Stomach (tissue), 9 donors: ENCODE data around the gene NFS1. TPM values are rescaled to one million over a fixed set of nuclear protein-coding genes. Genes with fewer than 3 reads are reported as not detected.

Source experiments
- DNase-seq, 2 donors: peaks; one replicate each; pipeline versions ENCODE4 v3.0.0 to v3.0.0-alpha.2; 2013 to 2019
- H3K27ac ChIP-seq, 5 donors: fragments of 200-600 bp in 4 of 5; sonication (generic) in 4 of 5; one replicate each; pipeline ENCODE4 v1.5.1; 2013 to 2019; ENCODE audit warnings: mild to moderate bottlenecking in 1 of 5, moderate library complexity in 1 of 5
- H3K27me3 ChIP-seq, 3 donors: fragments of 200-600 bp; sonication (generic); one replicate each; pipeline ENCODE4 v1.5.1; 2017 to 2019; ENCODE audit warnings: mixed run types in 1 of 3
- H3K36me3 ChIP-seq, 4 donors: fragments of 200-600 bp; sonication (generic); 1 replicate in 3 of 4; 2 replicates in 1 of 4; pipeline ENCODE4 v1.5.1; 2016 to 2019
- H3K4me1 ChIP-seq, 4 donors: fragments of 200-600 bp; sonication (generic); one replicate each; pipeline ENCODE4 v1.5.1; 2016 to 2019
- H3K4me3 ChIP-seq, 4 donors: fragments of 200-600 bp; sonication (generic) in 3 of 4; one replicate each; pipeline ENCODE4 v1.5.1; 2016 to 2019; ENCODE audit warnings: mild to moderate bottlenecking in 1 of 4
- H3K9me3 ChIP-seq, 4 donors: fragments of 200-600 bp; sonication (generic); one replicate each; pipeline ENCODE4 v1.5.1; 2016 to 2019
- EP300 ChIP-seq: sonication (generic); formaldehyde crosslinking; IDR thresholded peaks from one replicate; pipeline ENCODE4 v1.6.1; 2017; ENCODE audit warnings: antibody characterized with exemption
- POLR2A ChIP-seq, 4 donors: fragments of 450-650 bp; IDR thresholded peaks; one replicate each; pipeline ENCODE4 v1.6.1; 2016; ENCODE audit warnings: antibody characterized with exemption in 4 of 4, control low read depth in 2 of 4, mild to moderate bottlenecking in 1 of 4, moderate library complexity in 1 of 4
- POLR2AphosphoS5 ChIP-seq, 3 donors: sonication (generic); formaldehyde crosslinking; IDR thresholded peaks; one replicate each; pipeline ENCODE4 v1.6.1; 2016; ENCODE audit warnings: antibody characterized with exemption in 3 of 3
- WGBS, 5 donors: extraction: QIAGEN DNeasy Blood & Tissue Kit in 3 of 5; methylation state at CpG; one replicate each; pipeline versions ENCODE4 v1.1.5 to v1.1.7; 2013 to 2018; 5-methylcytosine and 5-hydroxymethylcytosine counted together
- intact Hi-C: fragments of 100-400 bp; cut with DNase I; formaldehyde crosslinking; loops from one replicate; pipeline ENCODE4 v1.15.1; 2023; ENCODE audit warnings: low total_unique reads
- polyA plus RNA-seq, 3 donors: library from polyadenylated mRNA; stranded (reverse); fragments of 200-250 nt; gene quantifications; one replicate each; pipeline ENCODE4 v1.2.3, GENCODE V29; 2013
- total RNA-seq, 5 donors: library from RNA; depleted of rRNA; stranded (reverse); fragments of >200 nt; gene quantifications; one replicate each; pipeline versions ENCODE4 v1.1.0 to v1.2.3, GENCODE V29; 2014 to 2016
- TF ChIP-seq, protein P1 (sequence below), 7 experiments: fragments of 450-650 bp in 4 of 7; fragments of 200-600 bp in 3 of 7; sonication (generic) in 3 of 7; IDR thresholded peaks; one replicate each; pipeline ENCODE4 v1.5.1; 2016 to 2019; ENCODE audit warnings: antibody characterized with exemption in 7 of 7, control low read depth in 2 of 7, mild to moderate bottlenecking in 1 of 7
- donor health status: healthy with polysubstance abuse.
- donor health status: Bipolar disorder and iron deficiency.
- donor health status: healthy.

Gene NFS1
- total and polyA plus RNA-seq, 8 donors, result 0.58 to 54.2 (median 24.7) TPM

DNA sequence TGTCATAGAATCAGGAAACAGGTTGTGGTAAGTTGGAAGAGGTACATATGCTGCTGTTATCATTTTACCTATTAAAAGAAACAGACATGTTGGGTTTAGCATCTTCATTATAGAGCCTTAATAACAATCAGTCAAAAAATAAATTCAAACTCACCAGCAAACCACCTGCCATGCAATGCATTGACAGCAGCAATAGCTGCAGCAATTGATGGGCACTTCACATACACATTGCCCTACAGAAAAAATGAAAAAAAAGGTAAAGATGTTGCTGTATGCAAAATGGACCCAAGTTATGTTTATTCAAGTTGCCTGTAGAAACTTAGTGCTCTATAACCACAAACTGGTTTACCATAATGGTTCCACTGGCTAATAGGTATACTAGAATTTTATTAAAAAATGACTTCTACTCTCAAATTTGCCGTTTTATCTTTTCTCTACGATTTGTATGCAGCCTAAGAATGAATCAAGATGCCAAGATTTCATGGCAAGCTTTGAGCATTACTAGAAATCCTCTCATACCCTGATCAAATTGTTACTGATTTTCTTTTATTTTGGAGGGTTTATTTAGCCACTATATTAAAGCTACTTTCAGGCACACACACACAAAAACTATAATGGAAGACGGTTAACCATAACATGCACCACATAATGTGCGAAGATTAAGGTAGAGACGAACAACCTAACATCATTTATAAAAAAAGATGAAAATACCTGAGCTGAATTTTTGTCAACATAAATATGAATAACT, 5.5 kb upstream of the NFS1 start:
- Histone ChIP-seq H3K9me3 (no peaks in the 10 kb centered on the region), H3K27me3 (no peaks in the 10 kb centered on the region), H3K27ac (no peak overlapping the region), H3K4me1 (peaks cover 11 to 66% (median 35%) of the 10 kb centered on the region in 4 donors), H3K36me3 (peaks cover 51 to 89% (median 86%) of the 10 kb centered on the region in 4 donors), H3K4me3 (no peak overlapping the region)
- TF ChIP-seq, protein P1, sequence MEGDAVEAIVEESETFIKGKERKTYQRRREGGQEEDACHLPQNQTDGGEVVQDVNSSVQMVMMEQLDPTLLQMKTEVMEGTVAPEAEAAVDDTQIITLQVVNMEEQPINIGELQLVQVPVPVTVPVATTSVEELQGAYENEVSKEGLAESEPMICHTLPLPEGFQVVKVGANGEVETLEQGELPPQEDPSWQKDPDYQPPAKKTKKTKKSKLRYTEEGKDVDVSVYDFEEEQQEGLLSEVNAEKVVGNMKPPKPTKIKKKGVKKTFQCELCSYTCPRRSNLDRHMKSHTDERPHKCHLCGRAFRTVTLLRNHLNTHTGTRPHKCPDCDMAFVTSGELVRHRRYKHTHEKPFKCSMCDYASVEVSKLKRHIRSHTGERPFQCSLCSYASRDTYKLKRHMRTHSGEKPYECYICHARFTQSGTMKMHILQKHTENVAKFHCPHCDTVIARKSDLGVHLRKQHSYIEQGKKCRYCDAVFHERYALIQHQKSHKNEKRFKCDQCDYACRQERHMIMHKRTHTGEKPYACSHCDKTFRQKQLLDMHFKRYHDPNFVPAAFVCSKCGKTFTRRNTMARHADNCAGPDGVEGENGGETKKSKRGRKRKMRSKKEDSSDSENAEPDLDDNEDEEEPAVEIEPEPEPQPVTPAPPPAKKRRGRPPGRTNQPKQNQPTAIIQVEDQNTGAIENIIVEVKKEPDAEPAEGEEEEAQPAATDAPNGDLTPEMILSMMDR (IDR thresholded peaks at IDR 0.05), result no peak
- TF ChIP-seq POLR2AphosphoS5 (IDR thresholded peaks at IDR 0.05), result no peak
- intact Hi-C loops, result no loop called here
- 79 to 90% (median 83%) methylated on average over 5 of the region's 5 CpGs for WGBS, 5 donors
- DNase-seq, result no peak

DNA sequence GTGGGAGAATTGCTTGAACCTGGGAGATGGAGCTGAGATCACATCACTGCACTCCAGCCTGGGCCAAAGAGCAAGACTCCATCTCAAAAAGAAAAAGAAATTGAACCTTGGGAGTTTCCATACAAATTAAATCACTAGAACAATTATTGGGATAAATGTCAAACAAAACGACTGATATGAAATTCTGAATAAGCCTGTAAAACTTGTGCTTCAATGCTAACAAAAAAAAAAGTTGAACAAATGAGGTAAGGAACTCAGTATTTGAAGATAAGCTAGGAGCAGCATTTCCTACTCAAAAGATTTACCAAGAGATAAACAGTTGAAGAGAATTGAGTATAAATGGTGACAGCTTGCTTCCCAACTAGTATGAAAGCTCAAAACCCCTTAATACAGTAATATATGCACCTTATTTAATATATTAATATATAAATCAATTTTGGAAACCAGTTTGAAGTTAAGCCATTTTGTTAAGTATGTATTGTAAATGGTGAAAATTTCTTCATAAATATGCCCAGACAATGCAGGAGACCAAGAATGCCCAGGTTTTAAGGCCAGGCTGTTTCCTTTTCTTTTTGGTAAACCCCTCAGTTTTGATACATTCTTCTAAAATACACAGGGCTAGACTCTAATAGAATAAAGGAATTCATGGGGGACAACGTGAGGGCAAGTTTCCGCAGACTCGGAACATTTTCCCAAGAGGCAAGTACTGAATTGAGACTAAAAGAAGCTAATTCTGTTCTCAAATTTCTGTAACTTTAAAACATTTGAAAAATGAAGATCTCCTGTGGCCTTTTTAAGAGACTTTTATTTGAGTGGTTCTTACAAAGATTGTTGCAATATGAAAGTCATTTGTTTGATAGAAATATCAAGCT, 3.9 kb upstream of the NFS1 start:
- Histone ChIP-seq H3K36me3 (peaks cover 43 to 72% (median 70%) of the 10 kb centered on the region in 4 donors), H3K9me3 (no peaks in the 10 kb centered on the region), H3K4me3 (no peak overlapping the region), H3K4me1 (peaks cover 14 to 62% (median 33%) of the 10 kb centered on the region in 4 donors), H3K27me3 (no peaks in the 10 kb centered on the region), H3K27ac (no peak overlapping the region)
- DNase-seq, result no peak
- intact Hi-C loops, result no loop called here
- 59 to 67% (median 62%) methylated on average over 4 of the region's 4 CpGs for WGBS, 5 donors
- TF ChIP-seq POLR2AphosphoS5 (IDR thresholded peaks at IDR 0.05), result no peak
- no peak for TF ChIP-seq EP300

DNA sequence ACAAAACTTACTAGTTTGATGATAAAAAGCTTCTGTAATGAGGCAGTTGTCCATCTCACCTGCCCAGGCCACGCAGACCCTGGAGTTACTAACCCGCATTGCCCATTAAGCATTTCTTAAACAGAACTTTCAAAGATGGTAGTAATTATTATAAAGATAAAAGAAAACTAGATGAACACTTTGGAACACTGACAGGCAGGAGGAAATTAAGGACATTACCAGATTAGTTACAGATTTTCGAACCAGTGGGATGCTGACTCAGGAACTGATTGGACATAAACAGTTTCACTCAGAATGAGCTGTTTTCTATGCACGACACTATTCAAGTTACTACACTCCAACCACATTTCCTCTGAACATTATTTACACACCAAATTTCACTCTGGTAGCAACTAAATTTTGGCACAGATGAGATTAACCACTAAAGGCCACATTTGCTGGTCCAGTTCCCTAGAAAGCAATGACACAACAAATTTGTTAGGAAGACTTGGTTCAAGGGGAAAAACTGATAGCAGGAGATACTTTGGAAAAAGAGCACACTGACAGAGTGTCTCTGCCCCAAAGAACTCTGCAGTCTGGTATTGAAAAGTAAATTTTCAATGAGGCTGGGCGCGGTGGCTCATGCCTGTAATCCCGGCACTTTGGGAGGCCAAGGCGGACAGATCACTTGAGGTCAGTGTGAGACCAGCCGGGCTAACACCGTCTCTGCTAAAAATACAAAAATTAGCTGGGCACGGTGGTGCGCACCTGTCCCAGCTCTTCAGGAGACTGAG, 3.1 kb upstream of the NFS1 start:
- TF ChIP-seq, protein P1 (IDR thresholded peaks at IDR 0.05), result no peak
- TF ChIP-seq POLR2AphosphoS5 (IDR thresholded peaks at IDR 0.05), result no peak
- no peak for TF ChIP-seq POLR2A (IDR thresholded peaks at IDR 0.05)
- no peak for TF ChIP-seq EP300
- Histone ChIP-seq H3K27ac (peak overlapping the region in 1 of 5 donors; percentile 91), H3K9me3 (no peaks in the 10 kb centered on the region), H3K4me3 (no peak overlapping the region), H3K4me1 (peaks cover 22 to 70% (median 40%) of the 10 kb centered on the region in 4 donors), H3K36me3 (peaks cover 43 to 64% (median 62%) of the 10 kb centered on the region in 4 donors), H3K27me3 (no peaks in the 10 kb centered on the region)
- intact Hi-C loops, result no loop called here
- WGBS, 5 donors, result 73 to 84% (median 82%) methylated on average over 12 of the region's 12 CpGs
- no peak for DNase-seq

DNA sequence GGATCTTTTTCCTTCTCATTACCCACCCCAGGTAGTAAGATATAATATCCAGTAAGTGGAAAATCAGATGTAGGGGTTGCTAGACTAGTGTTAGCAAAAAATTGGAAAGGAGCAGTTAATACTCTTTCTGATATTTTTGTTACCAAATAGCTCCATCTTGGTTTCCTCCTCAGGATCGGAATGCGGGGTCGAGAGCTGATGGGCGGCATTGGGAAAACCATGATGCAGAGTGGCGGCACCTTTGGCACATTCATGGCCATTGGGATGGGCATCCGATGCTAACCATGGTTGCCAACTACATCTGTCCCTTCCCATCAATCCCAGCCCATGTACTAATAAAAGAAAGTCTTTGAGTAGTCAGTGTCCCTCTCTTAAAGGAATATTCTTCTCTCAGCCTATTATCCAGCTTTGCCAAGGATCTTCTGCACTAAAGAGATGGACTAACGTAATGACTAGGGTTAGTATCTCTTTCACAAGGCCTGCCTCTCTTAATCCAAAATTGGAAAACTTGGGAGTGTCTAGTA, 1.5 kb upstream of the NFS1 start:
- H3K4me3 ChIP-seq, result peak overlapping the region in 1 of 4 donors; percentile 85
- peaks cover 22 to 65% (median 44%) of the 10 kb centered on the region in 4 donors for H3K4me1 ChIP-seq
- peaks cover 31 to 59% (median 55%) of the 10 kb centered on the region in 4 donors for H3K36me3 ChIP-seq
- intact Hi-C loops, result no loop called here
- peak in 1 of 2 donors; percentile 18 for DNase-seq
- WGBS, 5 donors, result 91 to 95% (median 93%) methylated on average over 7 of the region's 7 CpGs
- peak overlapping the region in 3 of 5 donors; percentile 91 to 94 (median 92) for H3K27ac ChIP-seq
- H3K9me3 ChIP-seq, result no peaks in the 10 kb centered on the region
- no peaks in the 10 kb centered on the region for H3K27me3 ChIP-seq
- TF ChIP-seq POLR2AphosphoS5 (IDR thresholded peaks at IDR 0.05), result no peak
- TF ChIP-seq EP300, result no peak
- no peak for TF ChIP-seq POLR2A (IDR thresholded peaks at IDR 0.05)
- TF ChIP-seq, protein P1 (IDR thresholded peaks at IDR 0.05), result no peak
